Measurements from ENCODE around the gene IDH3G.

DNA sequence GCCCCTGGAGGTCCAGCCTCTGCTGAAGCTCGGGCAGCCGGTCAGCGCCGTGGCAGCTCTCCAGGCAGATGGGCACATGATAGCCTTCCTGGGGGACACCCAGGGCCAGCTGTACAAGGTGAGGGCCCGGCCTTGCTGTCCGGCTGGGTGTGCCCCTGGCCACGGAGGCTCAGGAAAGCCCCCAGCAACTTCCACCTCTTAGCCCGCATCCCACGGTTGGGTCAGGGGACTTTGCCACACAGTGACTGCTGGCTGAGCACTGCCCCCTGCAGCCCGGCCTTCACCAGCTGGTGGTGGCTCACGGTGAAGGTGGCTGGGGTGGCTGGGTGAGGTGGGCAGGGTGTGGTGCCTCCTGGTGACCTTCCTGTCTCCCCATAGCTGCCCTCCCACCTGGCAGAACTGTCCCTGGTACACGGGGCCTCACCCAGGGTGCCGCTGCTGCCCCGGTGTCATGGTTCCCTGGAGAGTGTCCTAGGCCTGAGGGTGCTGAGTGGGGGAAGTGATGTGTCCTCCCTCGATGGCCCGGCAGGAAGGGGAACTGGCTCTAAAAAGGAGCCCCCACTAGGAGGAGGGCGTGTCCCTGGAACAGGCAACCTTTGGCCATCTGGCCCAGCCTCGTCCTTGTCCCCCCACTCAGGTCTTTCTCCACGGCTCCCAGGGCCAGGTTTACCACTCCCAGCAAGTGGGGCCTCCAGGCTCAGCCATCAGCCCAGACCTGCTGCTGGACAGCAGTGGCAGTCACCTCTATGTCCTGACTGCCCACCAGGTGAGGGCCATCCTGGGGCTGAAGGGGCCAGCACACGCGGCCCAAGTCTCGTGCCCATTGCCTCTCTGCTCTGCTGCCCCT lies 25.6 kb downstream of the IDH3G start:
- TF ChIP-seq, protein P1, sequence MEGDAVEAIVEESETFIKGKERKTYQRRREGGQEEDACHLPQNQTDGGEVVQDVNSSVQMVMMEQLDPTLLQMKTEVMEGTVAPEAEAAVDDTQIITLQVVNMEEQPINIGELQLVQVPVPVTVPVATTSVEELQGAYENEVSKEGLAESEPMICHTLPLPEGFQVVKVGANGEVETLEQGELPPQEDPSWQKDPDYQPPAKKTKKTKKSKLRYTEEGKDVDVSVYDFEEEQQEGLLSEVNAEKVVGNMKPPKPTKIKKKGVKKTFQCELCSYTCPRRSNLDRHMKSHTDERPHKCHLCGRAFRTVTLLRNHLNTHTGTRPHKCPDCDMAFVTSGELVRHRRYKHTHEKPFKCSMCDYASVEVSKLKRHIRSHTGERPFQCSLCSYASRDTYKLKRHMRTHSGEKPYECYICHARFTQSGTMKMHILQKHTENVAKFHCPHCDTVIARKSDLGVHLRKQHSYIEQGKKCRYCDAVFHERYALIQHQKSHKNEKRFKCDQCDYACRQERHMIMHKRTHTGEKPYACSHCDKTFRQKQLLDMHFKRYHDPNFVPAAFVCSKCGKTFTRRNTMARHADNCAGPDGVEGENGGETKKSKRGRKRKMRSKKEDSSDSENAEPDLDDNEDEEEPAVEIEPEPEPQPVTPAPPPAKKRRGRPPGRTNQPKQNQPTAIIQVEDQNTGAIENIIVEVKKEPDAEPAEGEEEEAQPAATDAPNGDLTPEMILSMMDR (IDR thresholded peaks at IDR 0.05; ENCODE audit: insufficient read depth, low read depth, low read length) = no peak
- TF ChIP-seq EZH2 (IDR thresholded peaks at IDR 0.05; ENCODE audit: insufficient read depth, low read length) = no peak

Data from astrocyte (in vitro differentiated cells and primary cell).